Measurements from ENCODE around the gene ROBO1. TPM values are rescaled to one million over a fixed set of nuclear protein-coding genes. Genes with fewer than 3 reads are reported as not detected.

Gene ROBO1
- total RNA-seq, 1 donor from 2014 or later, result 169 TPM

DNA sequence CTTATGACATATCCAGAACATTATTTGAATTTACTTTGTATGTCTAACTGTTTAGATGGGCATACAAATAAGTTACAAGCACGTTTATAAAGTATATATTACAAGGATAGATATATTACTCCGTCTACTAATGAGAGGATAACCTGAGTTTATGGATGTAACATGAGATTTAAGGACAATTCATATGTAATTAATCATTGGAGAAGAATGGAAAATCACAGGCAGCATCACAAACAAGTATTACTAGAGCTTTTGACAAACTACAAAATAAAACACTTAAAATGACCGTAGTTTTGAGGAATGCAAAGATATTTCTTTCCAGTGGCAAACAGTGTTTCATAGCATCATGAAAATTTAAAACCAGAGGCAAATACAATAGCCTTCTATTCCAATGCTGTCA lies 113.8 kb downstream of the ROBO1 start:
- Histone ChIP-seq H3K9me3 (ENCODE audit: low read depth) (no peaks in the 10 kb centered on the region), H3K79me2 (ENCODE audit: low read depth) (no peaks in the 10 kb centered on the region), H3F3A (ENCODE audit: low read depth) (no peaks in the 10 kb centered on the region), H3K27me3 (no peaks in the 10 kb centered on the region), H3K36me3 (no peaks in the 10 kb centered on the region), H4K20me1 (ENCODE audit: low read depth) (no peaks in the 10 kb centered on the region), H3K4me1 (peaks cover 10% of the 10 kb centered on the region), H2AFZ (replicated peaks) (no peak overlapping the region), H3K4me2 (no peak overlapping the region), H3K9ac (no peak overlapping the region), H3K27ac (no peak overlapping the region), H3K4me3 (no peak overlapping the region)
- no peaks in the 10 kb centered on the region for H3K9me3 Mint-ChIP-seq
- no peak for TF ChIP-seq EZH2 (IDR thresholded peaks at IDR 0.05)
- TF ChIP-seq, protein P1, sequence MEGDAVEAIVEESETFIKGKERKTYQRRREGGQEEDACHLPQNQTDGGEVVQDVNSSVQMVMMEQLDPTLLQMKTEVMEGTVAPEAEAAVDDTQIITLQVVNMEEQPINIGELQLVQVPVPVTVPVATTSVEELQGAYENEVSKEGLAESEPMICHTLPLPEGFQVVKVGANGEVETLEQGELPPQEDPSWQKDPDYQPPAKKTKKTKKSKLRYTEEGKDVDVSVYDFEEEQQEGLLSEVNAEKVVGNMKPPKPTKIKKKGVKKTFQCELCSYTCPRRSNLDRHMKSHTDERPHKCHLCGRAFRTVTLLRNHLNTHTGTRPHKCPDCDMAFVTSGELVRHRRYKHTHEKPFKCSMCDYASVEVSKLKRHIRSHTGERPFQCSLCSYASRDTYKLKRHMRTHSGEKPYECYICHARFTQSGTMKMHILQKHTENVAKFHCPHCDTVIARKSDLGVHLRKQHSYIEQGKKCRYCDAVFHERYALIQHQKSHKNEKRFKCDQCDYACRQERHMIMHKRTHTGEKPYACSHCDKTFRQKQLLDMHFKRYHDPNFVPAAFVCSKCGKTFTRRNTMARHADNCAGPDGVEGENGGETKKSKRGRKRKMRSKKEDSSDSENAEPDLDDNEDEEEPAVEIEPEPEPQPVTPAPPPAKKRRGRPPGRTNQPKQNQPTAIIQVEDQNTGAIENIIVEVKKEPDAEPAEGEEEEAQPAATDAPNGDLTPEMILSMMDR (IDR thresholded peaks at IDR 0.05), result no peak
- TF ChIP-seq EZH2phosphoT487 (IDR thresholded peaks at IDR 0.05), result no peak
- no peaks in the 10 kb centered on the region for H3K27me3 Mint-ChIP-seq (ENCODE audit: insufficient read depth, low read depth)
- H3K4me3 Mint-ChIP-seq, result no peak overlapping the region
- peaks cover 12% of the 10 kb centered on the region for H3K4me1 Mint-ChIP-seq
- DNase-seq (ENCODE audit: low spot score), result no peak
- no peaks in the 10 kb centered on the region for H3K36me3 Mint-ChIP-seq
- no peak overlapping the region for H3K27ac Mint-ChIP-seq

DNA sequence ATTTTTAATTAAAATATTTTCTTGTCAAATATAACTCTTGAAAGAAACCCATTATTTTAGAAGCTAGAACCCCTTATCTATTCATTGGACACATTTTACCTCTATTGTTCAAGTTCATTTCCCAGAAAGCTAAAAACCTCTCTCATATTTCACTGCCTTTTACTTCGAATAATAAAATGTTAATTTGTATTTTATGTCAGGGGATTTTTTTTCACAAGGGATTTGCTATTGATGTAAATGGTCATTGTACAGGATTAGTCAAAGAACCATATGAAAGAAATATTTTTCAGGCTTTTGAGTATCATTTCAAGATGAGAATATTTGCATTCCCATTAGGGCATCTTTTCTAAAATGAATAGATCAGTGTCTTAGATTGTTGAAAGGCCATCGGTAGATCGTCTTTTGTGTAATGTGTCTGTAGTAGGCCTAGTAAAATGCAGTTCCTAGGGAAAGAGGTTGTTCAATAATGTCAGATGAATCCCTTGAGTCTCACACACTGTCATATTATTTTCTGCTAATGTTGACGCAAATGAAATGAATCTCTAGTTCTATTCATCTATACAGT lies 114.5 kb downstream of the ROBO1 start:
- Mint-ChIP-seq H3K27me3 (ENCODE audit: insufficient read depth, low read depth) (no peaks in the 10 kb centered on the region), H3K4me3 (no peak overlapping the region), H3K4me1 (peaks cover 12% of the 10 kb centered on the region), H3K9me3 (no peaks in the 10 kb centered on the region), H3K36me3 (no peaks in the 10 kb centered on the region), H3K27ac (no peak overlapping the region)
- no peak overlapping the region for H3K4me3 ChIP-seq
- peaks cover 10% of the 10 kb centered on the region for H3K4me1 ChIP-seq
- H3K36me3 ChIP-seq, result no peaks in the 10 kb centered on the region
- H3K27me3 ChIP-seq, result no peaks in the 10 kb centered on the region
- TF ChIP-seq, protein P1 (IDR thresholded peaks at IDR 0.05), result no peak
- TF ChIP-seq EZH2 (IDR thresholded peaks at IDR 0.05), result no peak
- no peak for TF ChIP-seq EZH2phosphoT487 (IDR thresholded peaks at IDR 0.05)
- H3K4me2 ChIP-seq, result no peak overlapping the region
- H3K9ac ChIP-seq, result no peak overlapping the region
- no peaks in the 10 kb centered on the region for H4K20me1 ChIP-seq (ENCODE audit: low read depth)
- no peak overlapping the region for H3K27ac ChIP-seq
- H2AFZ ChIP-seq (replicated peaks), result no peak overlapping the region
- DNase-seq (ENCODE audit: low spot score), result no peak
- no peaks in the 10 kb centered on the region for H3K79me2 ChIP-seq (ENCODE audit: low read depth)
- H3K9me3 ChIP-seq (ENCODE audit: low read depth), result no peaks in the 10 kb centered on the region
- no peaks in the 10 kb centered on the region for H3F3A ChIP-seq (ENCODE audit: low read depth)

DNA sequence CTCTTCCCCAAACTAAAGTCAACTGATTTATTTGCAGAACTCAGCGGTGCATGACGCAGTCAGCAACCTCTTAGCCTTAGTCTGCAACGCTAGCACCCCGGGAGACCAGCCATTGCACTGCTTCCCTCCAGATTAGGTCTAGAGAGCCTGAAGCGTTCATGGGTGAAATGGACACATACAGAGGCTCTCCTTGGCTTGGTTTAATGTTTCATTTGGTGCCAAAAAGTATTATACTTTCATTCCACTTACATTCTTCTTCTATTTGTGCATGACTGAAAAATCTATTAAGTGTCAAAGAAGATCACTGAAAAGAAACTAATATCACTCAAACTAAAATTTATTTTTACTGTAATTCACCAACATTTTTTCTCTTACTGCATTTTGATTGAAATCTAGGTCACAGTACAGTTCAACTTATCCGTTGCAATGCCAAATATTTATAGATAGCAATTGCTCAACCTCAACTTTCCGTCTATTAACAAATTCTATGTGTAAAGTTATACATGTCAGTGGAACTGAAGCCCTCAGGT lies 116.2 kb downstream of the ROBO1 start:
- H3K4me2 ChIP-seq, result no peak overlapping the region
- peak overlapping the region; percentile 46 for H3K27ac Mint-ChIP-seq

More for the DNA sequence above, 116.2 kb downstream of the ROBO1 start:
- H3K27me3 Mint-ChIP-seq (ENCODE audit: insufficient read depth, low read depth), result no peaks in the 10 kb centered on the region
- H3F3A ChIP-seq (ENCODE audit: low read depth), result no peaks in the 10 kb centered on the region
- no peaks in the 10 kb centered on the region for H3K9me3 ChIP-seq (ENCODE audit: low read depth)
- no peaks in the 10 kb centered on the region for H3K27me3 ChIP-seq
- no peaks in the 10 kb centered on the region for H3K36me3 ChIP-seq
- H3K4me1 ChIP-seq, result peaks cover 10% of the 10 kb centered on the region
- no peak overlapping the region for H3K4me3 ChIP-seq
- H3K9me3 Mint-ChIP-seq, result no peaks in the 10 kb centered on the region
- H3K27ac ChIP-seq, result no peak overlapping the region
- DNase-seq (ENCODE audit: low spot score), result peak; percentile 78
- TF ChIP-seq EZH2 (IDR thresholded peaks at IDR 0.05) (no peak), EZH2phosphoT487 (IDR thresholded peaks at IDR 0.05) (no peak)
- TF ChIP-seq, protein P1 (IDR thresholded peaks at IDR 0.05), result no peak
- H3K36me3 Mint-ChIP-seq, result no peaks in the 10 kb centered on the region
- H3K79me2 ChIP-seq (ENCODE audit: low read depth), result no peaks in the 10 kb centered on the region
- no peak overlapping the region for H2AFZ ChIP-seq (replicated peaks)
- H3K9ac ChIP-seq, result no peak overlapping the region
- peaks cover 12% of the 10 kb centered on the region for H3K4me1 Mint-ChIP-seq
- no peak overlapping the region for H3K4me3 Mint-ChIP-seq
- H4K20me1 ChIP-seq (ENCODE audit: low read depth), result no peaks in the 10 kb centered on the region
